OCI-LY1 (cell line): Measurements from ENCODE around the gene PKNOX2.

ENCODE experiments used
- EZH2 ChIP-seq: fragments of 200-600 bp; sonication (generic), shearing (Covaris generic); IDR thresholded peaks from 2 replicates; pipeline ENCODE4 v1.8.0; 2017; ENCODE audit warnings: borderline replicate concordance, mixed run types, mild to moderate bottlenecking, antibody characterized with exemption, low read length, moderate library complexity, mixed read lengths
- TF ChIP-seq, protein P1 (sequence below): fragments of 200-600 bp; sonication (generic), shearing (Covaris generic); IDR thresholded peaks from 2 replicates; pipeline ENCODE4 v1.5.1; 2017; ENCODE audit warnings: mild to moderate bottlenecking, antibody characterized with exemption, low read length, moderate library complexity, mixed read lengths

DNA sequence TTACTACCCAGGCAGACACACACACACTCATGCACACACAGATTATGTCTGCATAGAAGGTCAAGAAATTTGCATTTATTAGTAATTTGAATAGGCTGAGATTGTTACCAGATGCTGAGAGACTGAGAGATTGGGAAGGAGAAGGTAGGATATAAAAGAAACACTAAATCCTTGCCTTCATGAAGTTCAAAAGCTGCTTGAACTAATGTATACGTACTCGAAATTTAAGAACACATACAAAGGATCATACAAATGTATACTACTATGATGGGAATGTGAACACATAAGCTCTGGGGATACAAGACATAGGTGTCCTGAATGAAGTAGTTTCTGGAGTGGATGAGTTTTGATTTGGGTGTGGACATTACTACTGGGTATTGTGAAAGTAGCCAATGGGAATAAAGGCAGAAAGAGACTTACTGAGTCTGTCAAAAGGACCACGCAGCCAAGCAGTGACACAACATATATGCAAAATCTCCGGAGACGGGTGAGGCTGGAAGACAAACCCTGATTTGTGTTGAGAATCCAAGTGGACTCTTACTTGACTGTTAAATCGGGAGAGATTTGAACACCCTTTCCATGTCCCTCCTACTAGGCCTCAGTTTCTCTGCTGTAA is 7.3 kb upstream of the PKNOX2 start:
- TF ChIP-seq, protein P1, sequence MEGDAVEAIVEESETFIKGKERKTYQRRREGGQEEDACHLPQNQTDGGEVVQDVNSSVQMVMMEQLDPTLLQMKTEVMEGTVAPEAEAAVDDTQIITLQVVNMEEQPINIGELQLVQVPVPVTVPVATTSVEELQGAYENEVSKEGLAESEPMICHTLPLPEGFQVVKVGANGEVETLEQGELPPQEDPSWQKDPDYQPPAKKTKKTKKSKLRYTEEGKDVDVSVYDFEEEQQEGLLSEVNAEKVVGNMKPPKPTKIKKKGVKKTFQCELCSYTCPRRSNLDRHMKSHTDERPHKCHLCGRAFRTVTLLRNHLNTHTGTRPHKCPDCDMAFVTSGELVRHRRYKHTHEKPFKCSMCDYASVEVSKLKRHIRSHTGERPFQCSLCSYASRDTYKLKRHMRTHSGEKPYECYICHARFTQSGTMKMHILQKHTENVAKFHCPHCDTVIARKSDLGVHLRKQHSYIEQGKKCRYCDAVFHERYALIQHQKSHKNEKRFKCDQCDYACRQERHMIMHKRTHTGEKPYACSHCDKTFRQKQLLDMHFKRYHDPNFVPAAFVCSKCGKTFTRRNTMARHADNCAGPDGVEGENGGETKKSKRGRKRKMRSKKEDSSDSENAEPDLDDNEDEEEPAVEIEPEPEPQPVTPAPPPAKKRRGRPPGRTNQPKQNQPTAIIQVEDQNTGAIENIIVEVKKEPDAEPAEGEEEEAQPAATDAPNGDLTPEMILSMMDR = no peak
- no peak for TF ChIP-seq EZH2
